Right forelimb (tissue), 1 donor: ENCODE data around the gene FRK.
A peak's percentile ranks its signal among the peaks of the same experiment; 100 is the strongest.

Source experiments
- DNase-seq: peaks from one replicate; pipeline ENCODE4 v3.0.0-alpha.2; 2018

Gene FRK

DNA sequence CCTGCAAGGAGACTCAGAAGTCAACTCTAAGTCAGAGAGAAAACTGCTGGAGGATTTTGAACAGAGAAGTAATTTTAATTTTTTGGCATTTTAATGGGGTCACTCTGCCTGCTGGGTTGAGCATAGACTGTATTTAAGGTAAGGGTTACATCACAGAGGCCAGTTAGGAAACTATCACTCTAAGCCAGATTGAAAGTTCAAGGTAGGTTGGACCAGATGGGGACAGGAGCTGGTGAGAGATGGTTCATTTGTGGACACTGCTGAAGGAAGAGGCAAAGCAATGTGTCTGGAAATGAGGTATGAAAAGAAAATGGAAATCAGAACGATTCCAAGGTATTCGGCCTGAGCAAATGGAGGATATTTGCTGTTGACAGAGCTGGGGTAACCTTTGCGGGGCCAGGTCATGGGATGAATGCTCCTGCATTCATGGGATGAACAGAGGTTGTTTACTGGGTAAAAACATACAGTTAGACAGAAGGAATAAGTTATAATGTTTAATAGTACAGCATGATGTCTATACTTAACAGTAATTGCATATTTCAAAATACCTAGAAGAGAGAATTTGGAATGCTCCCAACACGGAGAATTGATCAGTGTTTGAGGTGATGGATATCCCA is 26.9 kb downstream of the FRK start:
- DNase-seq: no peak

DNA sequence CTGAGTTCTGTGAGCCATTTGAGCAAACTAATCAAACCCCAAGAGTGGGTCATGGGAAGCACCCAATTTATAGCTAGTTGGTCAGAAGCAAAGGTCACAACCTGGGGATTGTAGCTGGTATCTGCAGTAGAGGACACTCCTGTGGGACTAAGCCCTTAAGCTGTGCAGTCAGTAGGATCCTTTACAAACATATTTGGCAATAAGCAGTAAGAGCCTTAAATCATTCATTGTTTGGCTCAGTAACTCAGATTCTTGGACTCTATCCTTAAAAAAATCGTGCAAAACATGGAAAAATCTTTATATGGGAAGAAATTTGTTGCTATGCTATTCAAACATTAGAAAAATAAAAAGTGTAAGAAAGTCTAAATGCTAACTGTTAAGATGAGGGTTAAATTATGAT is 29.9 kb downstream of the FRK start:
- no peak for DNase-seq

DNA sequence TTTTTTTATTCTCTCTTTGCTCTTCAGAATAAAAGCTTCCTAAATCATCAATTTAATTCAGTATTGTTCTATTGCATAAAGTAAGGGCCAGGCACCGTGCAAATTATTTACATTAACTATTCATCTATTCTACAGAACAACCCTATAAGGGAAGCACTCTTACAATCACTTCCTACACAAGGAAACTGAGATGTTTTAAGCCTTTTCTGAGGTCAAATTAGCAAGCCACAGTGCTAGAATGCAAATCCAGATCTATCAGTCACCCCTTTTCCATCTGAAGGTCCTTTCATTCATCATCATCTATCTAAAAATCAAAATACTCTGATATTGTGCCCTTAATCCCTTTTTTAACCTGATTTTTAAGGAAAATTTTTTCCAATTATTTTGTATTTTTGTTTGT is 31.2 kb downstream of the FRK start:
- DNase-seq: no peak

DNA sequence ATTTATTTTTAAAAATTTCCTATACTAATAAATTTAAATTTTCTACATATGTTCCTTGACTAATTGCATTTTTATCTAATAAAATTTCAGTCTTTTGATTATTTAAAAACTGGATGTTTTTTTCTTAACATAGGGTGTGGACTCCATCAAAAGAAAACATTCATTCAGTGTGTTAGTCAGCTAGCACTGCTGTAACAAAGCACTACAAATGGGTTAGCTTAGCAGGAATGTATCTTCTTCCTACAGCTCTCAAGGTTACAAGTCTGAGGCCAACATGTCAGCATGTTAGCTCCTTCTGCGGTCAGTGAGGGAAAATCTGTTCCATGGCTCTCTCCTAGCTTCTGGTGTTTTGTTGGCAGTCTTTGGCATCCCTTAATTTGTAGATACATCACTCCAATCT is 32.5 kb downstream of the FRK start:
- DNase-seq: no peak

DNA sequence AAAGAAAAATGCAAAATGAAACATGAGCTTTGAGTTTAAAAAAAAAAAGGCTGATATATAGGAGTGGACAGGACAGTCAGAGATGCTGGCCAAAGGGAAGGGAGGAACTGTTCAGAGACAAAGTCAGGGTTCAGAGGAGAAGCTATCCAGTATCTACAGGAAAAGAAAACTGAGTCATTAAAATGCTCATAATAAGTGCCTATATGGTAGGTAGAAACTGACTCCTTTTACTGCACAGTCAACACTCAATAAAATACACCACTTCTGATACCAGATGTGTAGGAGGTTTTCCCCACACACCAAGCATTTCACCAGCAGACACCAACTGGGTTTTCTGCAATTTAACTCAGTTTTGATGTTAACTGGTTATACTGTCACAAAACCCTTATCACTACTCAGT is 32.9 kb downstream of the FRK start:
- no peak for DNase-seq

DNA sequence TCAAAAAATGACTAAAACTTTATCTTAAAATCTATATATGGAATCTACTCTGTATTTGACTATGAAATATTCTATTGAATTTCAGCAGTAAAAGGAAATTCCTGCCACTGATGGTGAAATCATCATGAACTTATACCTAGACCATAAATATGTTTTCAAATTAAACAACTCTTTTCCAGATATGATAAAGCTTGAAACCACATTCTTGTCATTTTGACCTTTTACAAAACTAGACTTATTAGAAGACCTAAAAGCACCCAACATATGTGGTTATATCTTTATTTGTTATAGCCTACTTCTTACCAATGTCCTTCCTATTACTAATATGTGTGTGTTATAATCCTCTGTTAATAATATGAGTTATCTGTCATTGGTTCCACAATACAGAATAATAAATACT is 35.3 kb downstream of the FRK start:
- no peak for DNase-seq

DNA sequence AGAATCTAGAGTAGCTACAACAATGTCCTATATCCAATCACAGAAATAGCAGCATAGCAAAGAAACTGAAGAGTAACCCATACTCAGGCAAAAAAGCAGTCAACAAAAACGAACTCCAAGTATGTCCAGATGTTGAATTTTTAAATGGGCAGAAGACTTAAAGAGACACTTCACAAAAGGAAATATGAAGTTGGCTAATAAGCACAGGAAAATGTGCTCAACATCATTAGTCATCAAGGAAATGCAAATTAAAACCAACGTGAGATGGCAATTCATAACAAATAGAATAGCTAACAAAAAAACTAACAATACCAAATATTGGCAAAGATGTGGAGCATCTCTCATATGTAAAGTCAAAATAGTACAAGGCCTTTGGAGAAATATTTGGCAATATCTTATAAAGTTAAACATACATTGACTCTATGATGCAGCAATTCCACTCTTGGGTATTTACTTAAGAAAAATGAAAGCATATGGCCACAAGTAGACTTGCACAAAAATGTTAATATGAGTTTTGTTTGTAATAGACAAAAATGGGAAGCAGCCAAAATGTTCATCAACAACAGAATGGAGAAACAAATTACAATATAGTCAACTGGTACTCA is 37.7 kb downstream of the FRK start:
- DNase-seq: no peak

DNA sequence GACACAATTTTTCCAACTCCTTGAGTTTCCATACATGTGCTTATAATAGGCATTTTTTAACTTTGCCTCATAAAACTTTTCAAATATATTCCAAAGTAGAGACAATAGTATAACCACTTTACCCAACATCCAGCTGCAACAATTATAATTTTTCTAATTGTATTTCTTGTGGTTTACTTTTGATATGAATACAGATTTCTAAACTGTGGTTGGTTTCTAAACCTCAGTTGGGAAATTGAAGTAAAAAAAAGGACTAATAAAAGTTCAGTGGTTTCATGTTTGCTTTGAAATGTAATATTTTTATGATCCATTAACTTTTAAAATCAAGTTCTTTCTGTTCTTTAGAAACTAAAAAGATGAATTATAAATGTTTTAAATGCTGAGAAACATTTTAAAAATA is 40.0 kb downstream of the FRK start:
- DNase-seq: no peak

DNA sequence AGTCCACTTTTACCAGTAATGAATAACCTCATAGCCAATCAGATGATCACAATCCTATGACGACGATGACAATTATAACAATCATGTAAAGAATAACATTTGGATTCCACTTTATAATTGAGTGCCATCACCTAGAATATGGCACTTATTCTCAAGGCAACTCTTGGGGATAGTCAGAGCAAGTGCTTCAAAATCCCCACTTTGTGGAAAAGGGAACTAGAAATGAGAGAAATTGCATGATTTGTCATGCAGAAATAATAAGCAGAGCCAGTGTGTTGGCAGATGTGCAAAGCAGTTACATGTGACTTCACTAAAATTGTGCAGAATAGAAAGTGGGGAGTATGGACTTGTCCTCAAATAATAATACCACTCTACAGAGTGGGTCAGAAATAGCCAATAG is 41.3 kb downstream of the FRK start:
- no peak for DNase-seq

DNA sequence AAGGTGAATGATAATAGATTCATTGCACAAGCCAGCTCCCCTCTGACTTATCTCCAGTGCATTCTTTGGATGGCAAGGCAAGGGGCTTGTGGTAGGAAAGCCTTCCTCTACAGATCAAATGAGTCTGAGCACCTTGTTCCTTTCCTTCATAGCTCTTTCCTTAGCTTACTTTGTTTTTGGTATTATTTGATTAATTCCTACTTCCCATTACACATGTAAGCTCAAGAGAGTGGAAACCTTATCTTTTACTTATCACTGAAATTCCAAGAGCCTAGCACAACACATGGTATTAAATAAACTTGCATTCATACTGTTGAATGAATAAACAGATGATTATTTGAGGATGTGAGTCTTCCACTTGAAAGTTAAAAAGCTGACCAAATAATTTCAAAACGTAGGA is 41.7 kb downstream of the FRK start:
- no peak for DNase-seq

DNA sequence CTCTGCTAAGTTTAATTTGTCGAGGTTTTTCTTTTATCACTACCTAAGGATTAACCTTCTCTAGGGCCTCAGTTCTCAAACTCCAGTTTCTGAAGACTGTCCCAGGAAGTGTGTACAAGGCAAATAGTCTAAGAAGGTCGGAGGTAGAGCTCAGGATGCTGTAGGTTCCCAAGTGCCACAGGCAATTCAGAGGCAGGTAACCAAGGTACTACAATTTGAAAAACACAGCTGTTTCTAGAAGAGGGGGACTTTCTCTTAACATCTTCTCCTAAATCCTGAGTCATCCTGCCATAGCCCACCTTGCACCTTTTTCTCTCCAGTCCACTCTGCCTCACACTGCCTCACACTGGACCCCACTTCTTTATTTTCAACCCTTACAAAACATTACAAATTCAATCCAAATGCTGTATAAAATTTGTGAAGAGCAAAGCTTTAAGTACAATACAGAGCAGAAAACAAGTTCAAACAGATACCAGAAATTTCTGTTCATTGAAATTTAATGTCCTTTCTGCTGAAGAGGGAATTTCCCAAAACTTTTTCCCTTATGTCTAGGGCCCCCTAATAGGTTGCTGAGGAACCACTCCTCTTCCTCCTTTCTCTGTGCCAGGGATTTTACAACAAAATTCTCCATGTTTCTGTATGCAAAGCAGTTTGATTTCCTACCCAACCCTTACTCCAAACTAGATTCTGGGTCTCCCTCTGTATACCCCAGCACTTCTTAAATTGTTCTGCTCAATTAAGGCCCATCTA is 43.0 kb downstream of the FRK start:
- DNase-seq: no peak

DNA sequence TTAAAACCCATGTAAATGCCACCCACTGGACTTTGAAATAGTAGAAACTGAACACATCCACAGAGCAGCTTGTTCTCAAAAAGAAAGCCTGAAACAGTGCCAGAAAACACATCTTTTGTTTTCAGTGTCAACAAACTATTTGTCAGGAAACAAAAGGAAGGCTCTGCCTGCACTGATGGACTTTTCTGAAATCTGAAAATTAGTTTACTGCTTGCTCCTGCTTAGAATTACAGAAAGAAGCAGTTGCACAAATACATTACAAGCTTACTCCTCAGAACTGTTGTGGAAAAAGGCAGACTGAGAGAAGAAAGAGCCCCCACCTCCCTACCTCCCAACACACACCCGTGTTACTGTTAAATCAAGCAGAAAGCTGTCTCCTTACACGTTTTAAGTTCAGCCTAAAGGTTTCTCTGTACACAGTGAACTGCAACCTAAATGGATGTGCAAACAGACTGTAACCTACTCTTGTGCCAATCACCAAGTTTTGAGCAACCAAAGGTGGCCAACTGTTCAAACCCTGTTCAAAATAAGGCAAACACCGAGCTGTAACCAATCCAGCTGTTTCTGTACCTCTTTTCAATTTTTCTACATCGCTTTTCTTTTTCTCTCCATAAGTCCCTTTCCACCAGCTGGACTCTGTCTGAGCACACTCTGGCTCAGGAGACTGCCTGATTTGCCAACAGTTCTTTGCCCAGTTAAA is 43.7 kb downstream of the FRK start:
- DNase-seq: peak; percentile 45

DNA sequence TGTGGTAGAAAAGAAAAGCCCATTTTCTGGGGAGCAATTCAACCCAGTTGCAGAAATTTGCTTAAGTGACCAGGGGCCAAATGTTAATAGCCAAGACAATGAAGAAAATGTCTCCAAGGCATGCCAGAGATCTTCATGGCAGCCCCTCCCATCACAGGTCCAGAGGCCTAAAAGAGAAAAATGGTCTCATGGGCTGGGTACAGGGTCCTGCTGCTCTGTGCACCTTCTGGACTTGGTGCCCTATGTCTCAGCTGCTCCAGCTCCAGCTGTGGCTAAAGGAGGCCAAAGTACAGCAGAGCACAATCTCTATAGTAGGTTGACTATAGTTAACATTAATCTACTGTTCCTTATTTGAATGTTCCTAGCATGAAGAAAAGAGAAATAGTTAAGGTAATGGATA is 44.7 kb downstream of the FRK start:
- DNase-seq: no peak

DNA sequence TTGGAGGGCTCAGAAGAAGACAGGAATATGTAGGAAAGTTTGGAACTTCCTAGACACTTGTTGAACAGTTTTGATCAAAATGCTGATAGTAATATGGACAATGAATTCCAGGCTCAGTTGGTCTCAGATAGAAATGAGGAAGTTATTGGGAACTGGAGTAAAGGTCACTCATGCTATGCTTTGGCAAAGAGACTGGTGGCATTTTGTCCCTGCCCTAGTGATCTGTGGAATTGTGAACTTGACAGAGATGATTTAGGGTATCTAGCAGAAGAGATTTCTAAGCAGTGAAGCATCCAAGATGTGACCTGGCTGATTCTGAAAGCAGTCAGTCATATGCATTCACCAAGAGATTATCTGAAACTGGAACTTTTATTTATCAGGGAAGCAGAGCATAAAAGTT is 45.1 kb downstream of the FRK start:
- no peak for DNase-seq

DNA sequence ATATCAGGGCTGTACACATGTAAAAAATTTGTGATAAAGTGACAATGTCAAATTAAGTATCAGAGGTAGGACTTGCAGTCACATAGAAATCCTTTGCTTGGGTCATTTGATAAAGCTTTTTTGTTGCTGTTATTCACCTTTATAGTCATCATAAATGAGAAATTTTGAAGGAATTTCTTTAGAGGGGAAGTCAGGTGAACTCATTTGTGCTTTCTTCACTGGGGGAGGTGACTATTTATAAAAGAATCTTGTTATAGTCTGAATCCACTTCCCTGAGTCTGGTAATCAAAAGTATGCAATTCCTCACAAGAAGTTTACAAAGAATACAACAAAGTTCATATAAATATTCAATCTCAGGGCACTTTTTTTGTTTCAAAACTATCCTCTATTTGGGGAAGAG is 47.7 kb downstream of the FRK start:
- DNase-seq: no peak

DNA sequence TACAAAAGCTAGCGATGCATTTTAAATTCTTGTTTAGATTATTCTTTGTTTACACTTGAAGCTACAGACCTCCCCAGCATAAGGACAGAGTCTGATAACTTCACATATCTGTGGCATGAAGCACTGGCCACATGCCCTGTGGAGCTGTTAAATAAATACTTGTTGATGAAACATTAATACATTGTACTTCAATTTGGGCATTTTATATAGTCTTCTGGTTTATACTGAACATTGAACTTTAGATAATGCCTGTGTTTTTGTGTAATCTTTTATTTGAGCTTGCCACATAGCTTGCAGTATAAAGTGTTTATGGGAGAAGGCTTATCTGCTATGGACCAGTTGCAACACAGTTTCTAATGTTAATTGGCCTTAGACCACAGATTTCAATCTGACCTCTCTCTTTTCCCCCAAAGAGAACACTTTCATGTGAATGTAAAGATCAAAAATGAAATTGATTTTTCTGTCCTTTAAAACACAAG is 48.2 kb downstream of the FRK start:
- DNase-seq: no peak

DNA sequence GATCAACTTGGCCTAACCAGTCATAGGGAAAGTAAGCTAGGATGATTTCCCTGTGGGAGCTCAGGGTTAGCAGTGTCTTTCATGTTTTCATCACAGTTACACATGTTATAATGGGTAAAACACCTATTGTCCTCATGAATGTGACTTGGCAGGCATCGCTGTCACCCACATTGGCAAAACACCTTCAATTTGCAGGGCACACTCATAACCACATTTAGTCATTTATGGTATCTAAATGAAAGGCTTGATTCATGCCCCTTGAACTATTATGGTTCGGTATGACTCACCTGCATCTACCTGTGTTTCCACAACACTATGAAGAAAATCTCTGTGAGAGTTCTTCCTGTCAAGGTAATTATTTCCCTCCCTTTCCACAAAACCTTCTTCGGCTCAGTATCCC is 49.2 kb downstream of the FRK start:
- no peak for DNase-seq

DNA sequence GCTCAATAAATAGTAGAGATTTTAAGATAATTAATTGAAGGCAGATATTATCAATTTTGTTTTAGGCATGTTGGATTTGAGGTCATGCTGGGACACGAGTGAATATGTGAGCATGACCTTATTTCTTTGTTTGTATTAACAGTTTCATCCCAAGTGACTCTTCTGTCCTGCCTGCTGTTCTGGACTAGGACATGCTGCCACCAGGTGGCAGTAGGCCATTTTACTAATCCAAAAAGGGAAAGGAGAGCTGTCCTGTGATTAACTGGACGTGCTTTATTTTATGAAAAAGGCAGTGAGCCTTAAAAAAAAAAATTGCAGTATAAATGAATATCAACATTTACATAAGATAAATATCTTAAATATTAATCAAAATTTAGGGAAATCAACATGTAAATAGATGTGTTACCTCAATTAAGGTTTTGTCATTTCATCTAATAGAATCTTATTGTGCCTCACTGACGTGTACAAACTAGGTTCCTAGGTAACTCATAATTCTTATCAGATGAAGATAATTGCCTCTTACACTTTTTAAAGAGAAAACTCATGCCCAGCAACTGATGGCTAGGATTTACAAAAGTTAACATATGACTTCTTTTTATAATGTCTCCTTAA is 49.8 kb downstream of the FRK start:
- DNase-seq: peak; percentile 72

DNA sequence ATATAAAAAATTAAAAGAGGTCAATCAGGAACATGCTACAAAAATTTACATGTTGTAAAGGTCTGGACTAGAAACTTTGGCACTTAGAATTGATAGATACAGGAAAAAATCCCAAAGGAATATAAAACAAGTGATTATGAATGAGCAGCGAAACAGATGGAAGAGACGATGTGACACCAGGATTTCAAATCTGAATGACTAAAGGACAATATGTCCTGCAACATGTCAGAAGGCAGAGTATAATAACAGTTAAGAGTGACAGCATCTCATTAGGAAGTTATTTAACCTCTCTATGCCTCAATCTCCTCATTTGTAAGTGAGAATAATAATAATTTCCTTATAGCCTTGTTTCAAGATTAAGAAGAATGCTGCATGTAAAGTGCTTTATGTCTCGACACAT is 50.3 kb downstream of the FRK start:
- no peak for DNase-seq

DNA sequence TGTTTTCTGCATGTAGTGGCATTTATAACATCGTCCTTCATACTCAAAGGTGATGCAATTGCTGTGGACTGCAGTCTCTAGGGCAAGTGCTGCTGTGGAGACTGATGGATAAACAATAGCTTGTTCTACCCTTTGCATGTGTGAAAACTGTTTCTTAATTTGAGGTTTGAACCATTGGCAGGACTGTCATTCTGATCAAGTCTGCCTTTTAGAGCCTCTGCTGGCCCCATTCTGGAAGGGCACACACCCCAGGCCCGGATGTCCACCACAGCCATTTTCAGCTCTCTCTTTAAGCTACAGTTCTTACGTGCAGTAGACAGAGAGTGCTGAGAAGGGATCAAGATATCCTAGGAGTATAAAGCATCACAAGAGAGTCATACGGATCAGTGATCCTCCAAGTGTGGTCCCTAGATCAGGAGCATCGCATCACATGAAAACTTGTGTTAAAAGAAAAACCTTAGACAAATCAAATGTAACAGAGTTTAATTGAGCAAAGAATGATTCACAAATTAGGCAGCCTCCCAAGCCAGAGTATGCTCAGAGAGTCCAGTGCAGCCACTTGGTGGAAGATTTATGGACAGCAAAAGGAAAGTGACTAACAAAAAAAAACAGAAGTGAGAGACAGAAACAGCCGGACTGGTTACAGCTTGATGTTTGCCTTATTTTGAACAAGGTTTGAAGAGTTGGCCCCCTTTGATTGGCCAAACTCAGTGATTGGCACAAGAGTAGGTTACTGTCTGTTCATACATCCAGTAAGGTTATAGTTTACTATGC is 52.0 kb downstream of the FRK start:
- DNase-seq: peak; percentile 48

DNA sequence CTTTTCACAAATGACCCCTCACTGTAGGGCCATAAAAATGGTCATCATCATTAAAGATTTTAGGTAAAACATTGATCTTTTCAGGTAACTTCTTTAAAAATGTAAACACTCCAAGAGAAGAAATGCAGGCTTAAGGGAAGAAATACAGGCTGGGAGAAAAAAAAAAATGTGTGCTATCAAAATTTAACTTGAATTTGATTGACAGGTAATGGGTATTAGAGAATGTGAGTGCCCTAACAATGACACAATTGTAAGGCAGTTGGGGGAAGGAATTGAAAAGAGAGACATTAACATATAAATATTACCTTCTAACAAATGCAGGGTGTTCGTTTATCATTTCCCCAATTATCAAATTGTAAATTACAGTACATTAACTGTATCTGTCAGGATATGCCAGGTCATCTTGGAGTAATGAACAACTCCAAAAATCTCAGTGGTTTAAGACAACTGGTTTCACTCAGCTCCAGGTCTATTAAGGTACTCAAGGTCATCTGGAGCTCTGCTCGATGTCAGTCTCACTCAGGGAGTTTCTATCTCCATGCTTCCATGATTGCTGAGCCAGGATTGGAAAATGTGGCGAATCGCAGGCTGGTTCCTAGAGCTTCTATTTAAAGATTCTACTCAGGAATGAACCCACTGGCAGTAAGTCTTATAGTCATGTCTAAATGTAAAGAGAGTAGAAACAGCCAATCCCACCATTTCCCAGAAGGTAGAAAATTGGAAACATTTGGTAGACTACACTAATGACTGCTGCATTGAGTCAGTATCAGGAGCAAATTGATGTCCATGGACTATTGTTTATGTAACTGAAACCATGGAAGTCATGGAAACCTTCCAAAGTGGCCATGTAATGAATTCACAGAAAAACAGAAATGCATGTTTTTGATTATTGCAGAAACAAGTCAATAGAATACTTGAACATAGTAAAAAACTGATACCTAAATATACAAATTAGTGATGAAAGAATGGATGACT is 55.6 kb downstream of the FRK start:
- DNase-seq: no peak
